Measurements from ENCODE around the gene DUSP6. TPM values are rescaled to one million over a fixed set of nuclear protein-coding genes. Genes with fewer than 3 reads are reported as not detected.

Gene DUSP6
- total and polyA plus RNA-seq, 2 of the 13 experiments (the other 11 are each of a cell fraction or from before 2014, with no cell fraction given): 40.9 to 161 TPM

GRCh38 chr12:89353823-89354611 lies 1.7 kb upstream of the DUSP6 start (continued):
- TF ChIP-seq ZNF687 (CRISPR knock-in tag; IDR thresholded peaks at IDR 0.05) (peak; percentile 94), ZNF777 (CRISPR knock-in tag; IDR thresholded peaks at IDR 0.05) (peak; percentile 61), ZNF431 (CRISPR knock-in tag; IDR thresholded peaks at IDR 0.05; ENCODE audit: borderline replicate concordance, low read depth) (peak; percentile 56; the same call in 1 of the 2 replicates), ARID5B (CRISPR knock-in tag; IDR thresholded peaks at IDR 0.05) (peak; percentile 61; the same call in 1 of the 2 replicates), AGO1 (IDR thresholded peaks at IDR 0.05; ENCODE audit: low read depth, low read length, poor library complexity, severe bottlenecking) (no peak), ZFP41 (CRISPR knock-in tag; IDR thresholded peaks at IDR 0.05; ENCODE audit: borderline replicate concordance) (no peak), NFRKB (IDR thresholded peaks at IDR 0.05) (no peak), ZNF704 (CRISPR knock-in tag; IDR thresholded peaks at IDR 0.05; ENCODE audit: borderline replicate concordance) (no peak), TRIM24 (CRISPR knock-in tag; IDR thresholded peaks at IDR 0.05) (0 out of 2 replicates have a peak, but pooled peaks have one; percentile 13), ZBTB38 (CRISPR knock-in tag; IDR thresholded peaks at IDR 0.05) (peak; percentile 34; the same call in 1 of the 2 replicates), NONO (IDR thresholded peaks at IDR 0.05) (no peak), NONO (CRISPR knock-in tag; conservative IDR thresholded peaks at IDR 0.05) (peak; percentile 85), ZNF850 (CRISPR knock-in tag; conservative IDR thresholded peaks at IDR 0.05) (no peak), PITX1 (CRISPR knock-in tag; IDR thresholded peaks at IDR 0.05) (peak; percentile 61), ZSCAN12 (CRISPR knock-in tag; IDR thresholded peaks at IDR 0.05) (no peak)
- TF ChIP-seq, protein P1, sequence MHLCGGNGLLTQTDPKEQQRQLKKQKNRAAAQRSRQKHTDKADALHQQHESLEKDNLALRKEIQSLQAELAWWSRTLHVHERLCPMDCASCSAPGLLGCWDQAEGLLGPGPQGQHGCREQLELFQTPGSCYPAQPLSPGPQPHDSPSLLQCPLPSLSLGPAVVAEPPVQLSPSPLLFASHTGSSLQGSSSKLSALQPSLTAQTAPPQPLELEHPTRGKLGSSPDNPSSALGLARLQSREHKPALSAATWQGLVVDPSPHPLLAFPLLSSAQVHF (CRISPR knock-in tag; IDR thresholded peaks at IDR 0.05): peak; percentile 95
